Liver (tissue), 3 donors: ENCODE measurements around the gene TYMP.

Experiments
- FOXA1 ChIP-seq: IDR thresholded peaks from 2 replicates; pipeline ENCODE4 v1.6.1; 2016; ENCODE audit warnings: antibody characterized with exemption
- JUND ChIP-seq, 2 donors: IDR thresholded peaks; 2 replicates each; pipeline ENCODE4 v1.6.1; 2016; ENCODE audit warnings: antibody characterized with exemption in 2 of 2
- NR2F2 ChIP-seq: IDR thresholded peaks from 2 replicates; pipeline ENCODE4 v1.6.1; 2016; ENCODE audit warnings: antibody characterized with exemption
- RAD21 ChIP-seq, 2 donors: IDR thresholded peaks; 2 replicates each; pipeline ENCODE4 v1.6.1; 2016; ENCODE audit warnings: antibody characterized with exemption in 2 of 2, mild to moderate bottlenecking in 2 of 2
- SP1 ChIP-seq: IDR thresholded peaks from 2 replicates; pipeline ENCODE4 v1.6.1; 2018; ENCODE audit warnings: antibody characterized with exemption, mild to moderate bottlenecking
- YY1 ChIP-seq: IDR thresholded peaks from 2 replicates; pipeline ENCODE4 v1.6.1; 2016; ENCODE audit warnings: antibody characterized with exemption, mild to moderate bottlenecking
- TF ChIP-seq, protein P1 (sequence below): fragments of 150-350 bp; IDR thresholded peaks from 2 replicates; pipeline ENCODE4 v1.5.1; 2017; ENCODE audit warnings: improper control_type of control experiment, low read depth, low read length; ENCODE audit not compliant: missing input control
- TF ChIP-seq, protein P2 (sequence below): IDR thresholded peaks from 2 replicates; pipeline ENCODE4 v1.6.1; 2016; ENCODE audit warnings: antibody characterized with exemption
- TF ChIP-seq, protein P3 (sequence below): IDR thresholded peaks from 2 replicates; pipeline ENCODE4 v1.6.1; 2016; ENCODE audit warnings: antibody characterized with exemption, mild to moderate bottlenecking
- donor health status: healthy.
- donor health status: healthy.

DNA sequence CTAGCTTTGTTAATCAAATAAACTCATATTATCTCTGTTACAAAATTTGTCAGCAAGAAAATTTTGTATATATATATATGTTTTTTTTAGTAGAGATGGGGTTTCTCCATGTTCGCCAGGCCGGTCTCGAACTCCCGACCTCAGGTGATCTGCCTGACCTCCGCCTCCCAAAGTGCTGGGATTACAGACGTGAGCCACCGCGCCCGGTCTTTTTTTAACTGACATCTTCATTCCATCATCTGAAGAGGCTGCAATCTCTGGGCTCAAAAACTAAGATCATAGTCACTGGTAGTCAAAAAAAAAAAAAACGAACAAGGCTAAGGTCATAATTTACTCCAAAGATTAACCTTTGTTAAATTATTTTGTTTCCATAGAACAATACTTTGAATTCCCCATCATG lies 10.6 kb upstream of the TYMP start:
- TF ChIP-seq, protein P1, sequence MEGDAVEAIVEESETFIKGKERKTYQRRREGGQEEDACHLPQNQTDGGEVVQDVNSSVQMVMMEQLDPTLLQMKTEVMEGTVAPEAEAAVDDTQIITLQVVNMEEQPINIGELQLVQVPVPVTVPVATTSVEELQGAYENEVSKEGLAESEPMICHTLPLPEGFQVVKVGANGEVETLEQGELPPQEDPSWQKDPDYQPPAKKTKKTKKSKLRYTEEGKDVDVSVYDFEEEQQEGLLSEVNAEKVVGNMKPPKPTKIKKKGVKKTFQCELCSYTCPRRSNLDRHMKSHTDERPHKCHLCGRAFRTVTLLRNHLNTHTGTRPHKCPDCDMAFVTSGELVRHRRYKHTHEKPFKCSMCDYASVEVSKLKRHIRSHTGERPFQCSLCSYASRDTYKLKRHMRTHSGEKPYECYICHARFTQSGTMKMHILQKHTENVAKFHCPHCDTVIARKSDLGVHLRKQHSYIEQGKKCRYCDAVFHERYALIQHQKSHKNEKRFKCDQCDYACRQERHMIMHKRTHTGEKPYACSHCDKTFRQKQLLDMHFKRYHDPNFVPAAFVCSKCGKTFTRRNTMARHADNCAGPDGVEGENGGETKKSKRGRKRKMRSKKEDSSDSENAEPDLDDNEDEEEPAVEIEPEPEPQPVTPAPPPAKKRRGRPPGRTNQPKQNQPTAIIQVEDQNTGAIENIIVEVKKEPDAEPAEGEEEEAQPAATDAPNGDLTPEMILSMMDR = no peak
- TF ChIP-seq FOXA1 (no peak), SP1 (no peak), YY1 (no peak), NR2F2 (no peak), JUND (IDR thresholded peaks at IDR 0.05) (no peak), RAD21 (IDR thresholded peaks at IDR 0.05) (no peak)
- TF ChIP-seq, protein P2, sequence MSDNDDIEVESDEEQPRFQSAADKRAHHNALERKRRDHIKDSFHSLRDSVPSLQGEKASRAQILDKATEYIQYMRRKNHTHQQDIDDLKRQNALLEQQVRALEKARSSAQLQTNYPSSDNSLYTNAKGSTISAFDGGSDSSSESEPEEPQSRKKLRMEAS = no peak
- TF ChIP-seq, protein P3, sequence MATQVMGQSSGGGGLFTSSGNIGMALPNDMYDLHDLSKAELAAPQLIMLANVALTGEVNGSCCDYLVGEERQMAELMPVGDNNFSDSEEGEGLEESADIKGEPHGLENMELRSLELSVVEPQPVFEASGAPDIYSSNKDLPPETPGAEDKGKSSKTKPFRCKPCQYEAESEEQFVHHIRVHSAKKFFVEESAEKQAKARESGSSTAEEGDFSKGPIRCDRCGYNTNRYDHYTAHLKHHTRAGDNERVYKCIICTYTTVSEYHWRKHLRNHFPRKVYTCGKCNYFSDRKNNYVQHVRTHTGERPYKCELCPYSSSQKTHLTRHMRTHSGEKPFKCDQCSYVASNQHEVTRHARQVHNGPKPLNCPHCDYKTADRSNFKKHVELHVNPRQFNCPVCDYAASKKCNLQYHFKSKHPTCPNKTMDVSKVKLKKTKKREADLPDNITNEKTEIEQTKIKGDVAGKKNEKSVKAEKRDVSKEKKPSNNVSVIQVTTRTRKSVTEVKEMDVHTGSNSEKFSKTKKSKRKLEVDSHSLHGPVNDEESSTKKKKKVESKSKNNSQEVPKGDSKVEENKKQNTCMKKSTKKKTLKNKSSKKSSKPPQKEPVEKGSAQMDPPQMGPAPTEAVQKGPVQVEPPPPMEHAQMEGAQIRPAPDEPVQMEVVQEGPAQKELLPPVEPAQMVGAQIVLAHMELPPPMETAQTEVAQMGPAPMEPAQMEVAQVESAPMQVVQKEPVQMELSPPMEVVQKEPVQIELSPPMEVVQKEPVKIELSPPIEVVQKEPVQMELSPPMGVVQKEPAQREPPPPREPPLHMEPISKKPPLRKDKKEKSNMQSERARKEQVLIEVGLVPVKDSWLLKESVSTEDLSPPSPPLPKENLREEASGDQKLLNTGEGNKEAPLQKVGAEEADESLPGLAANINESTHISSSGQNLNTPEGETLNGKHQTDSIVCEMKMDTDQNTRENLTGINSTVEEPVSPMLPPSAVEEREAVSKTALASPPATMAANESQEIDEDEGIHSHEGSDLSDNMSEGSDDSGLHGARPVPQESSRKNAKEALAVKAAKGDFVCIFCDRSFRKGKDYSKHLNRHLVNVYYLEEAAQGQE = no peak
